ENCODE results near the gene ICAM2.
"Not testable (repeated sequence)": the region's sequence is repeated elsewhere in the genome, so short reads cannot be mapped to it uniquely, and the experiment has no call there.

The ICAM2 gene

DNA sequence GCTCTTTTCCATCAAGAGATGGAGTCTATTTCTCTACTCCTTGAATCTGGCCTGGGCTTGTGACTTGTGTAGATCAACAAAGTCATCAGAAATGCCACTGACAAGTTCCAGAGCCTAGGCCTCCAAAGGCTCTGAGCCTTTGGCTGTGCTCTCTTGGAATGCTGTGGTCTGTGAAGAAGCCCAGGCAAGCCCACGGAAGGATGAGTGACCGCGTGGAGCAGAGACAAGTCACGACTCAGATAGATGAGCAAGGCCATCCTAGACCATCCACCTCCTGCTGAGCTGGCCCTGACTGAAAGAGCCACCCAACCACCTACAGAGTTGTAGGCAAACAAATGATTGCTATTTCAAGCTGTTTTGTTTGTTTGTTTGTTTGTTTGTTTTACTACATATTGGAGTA is 11.6 kb upstream of the ICAM2 start:
- Mint-ChIP-seq H3K9me3 (no peaks in the 10 kb centered on the region), H3K4me1 (ENCODE audit: low read depth) (peaks cover 13% of the 10 kb centered on the region), H3K36me3 (ENCODE audit: low read depth) (no peaks in the 10 kb centered on the region), H3K4me3 (no peak overlapping the region), H3K27me3 (no peaks in the 10 kb centered on the region), H3K27ac (no peak overlapping the region)

DNA sequence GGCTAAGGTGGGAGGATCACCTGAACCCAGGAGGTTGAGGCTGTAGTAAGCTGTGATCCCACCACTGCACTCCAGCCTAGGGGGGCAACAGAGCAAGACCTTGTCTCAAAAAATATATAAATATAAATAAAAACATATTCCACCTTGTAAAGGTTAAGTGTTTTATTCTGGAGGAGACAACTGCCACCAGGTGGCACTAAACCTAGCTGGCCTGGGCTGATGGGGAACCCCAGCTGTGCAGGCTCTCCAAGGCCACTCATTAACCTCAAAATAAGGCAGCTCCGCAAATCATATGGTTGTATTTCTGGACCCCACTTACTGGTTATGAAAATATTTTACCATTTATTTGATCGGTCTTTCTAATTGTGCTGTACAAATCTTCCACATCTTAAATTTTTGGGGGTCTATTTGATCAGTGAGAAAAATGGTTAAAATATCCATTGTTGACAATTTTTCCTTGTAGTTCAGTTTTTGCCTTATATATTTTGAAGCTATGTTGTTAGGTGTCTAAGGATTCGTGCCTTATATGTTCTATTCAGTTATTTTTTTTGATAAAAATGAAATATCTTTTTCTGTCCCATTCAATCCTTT is 8.5 kb upstream of the ICAM2 start:
- Mint-ChIP-seq H3K27ac (no peak overlapping the region), H3K4me1 (ENCODE audit: low read depth) (peaks cover 35% of the 10 kb centered on the region), H3K36me3 (ENCODE audit: low read depth) (no peaks in the 10 kb centered on the region), H3K4me3 (no peak overlapping the region), H3K27me3 (no peaks in the 10 kb centered on the region), H3K9me3 (no peaks in the 10 kb centered on the region)

DNA sequence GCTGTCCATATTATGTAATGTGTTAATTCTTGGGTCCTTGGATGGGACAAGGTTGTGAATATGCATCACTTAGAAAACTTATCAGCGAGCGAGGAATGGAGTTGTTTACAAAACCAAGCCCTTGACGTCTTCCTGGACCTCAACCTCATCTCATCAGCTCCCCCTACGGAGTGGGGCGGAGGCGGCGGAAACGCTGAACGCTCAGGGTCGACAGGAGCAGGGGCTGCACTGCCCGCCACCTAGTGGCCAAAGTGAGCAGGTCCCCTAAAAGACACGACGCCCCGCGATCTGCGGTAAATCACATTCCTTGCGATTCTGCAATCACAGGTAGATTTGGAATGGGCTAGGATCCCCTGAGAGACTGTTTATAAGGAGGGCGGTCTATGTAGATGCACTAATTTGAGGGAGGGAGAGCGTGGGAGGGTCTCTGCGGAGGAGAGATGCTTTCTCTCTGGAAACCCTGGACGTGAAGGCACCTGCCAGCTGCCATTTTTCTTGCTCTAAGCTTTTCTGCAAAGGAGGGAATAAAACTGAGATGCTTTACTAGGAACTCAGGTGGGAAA is 5.4 kb upstream of the ICAM2 start:
- Mint-ChIP-seq H3K4me3 (peak overlapping the region; percentile 73), H3K9me3 (no peaks in the 10 kb centered on the region), H3K27ac (peak overlapping the region; percentile 89), H3K36me3 (ENCODE audit: low read depth) (no peaks in the 10 kb centered on the region), H3K27me3 (no peaks in the 10 kb centered on the region), H3K4me1 (ENCODE audit: low read depth) (peaks cover 67% of the 10 kb centered on the region)

- H3K27ac Mint-ChIP-seq: peak overlapping the region; percentile 89
- peaks cover 73% of the 10 kb centered on the region for H3K4me1 Mint-ChIP-seq (ENCODE audit: low read depth)
- H3K36me3 Mint-ChIP-seq (ENCODE audit: low read depth): no peaks in the 10 kb centered on the region
- no peaks in the 10 kb centered on the region for H3K27me3 Mint-ChIP-seq
- no peaks in the 10 kb centered on the region for H3K9me3 Mint-ChIP-seq
- H3K4me3 Mint-ChIP-seq: peak overlapping the region; percentile 73
Measured at GRCh38 chr17:64024781-64025731, 4.6 kb upstream of the ICAM2 start.

DNA sequence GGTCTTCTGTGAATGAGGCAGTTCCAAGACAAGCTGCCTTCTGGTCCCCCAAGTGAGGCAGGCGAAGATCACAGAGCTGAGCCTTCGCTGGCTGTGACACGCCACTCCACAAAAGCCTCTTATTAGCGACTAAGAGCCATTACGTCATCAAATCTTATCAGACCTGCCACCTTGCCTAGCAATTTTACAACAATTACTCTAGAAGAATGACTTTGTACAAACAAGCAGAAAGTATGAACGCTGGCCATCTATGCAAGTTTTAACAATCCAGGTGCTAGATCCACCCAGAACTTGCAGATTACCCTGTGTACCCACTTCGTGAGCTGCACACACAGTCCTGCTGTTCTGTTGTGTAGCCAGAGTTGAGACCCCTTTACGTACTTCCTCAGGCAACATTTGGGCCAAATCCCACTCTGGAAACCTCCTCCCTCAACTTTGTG is 3.8 kb upstream of the ICAM2 start:
- H3K9me3 Mint-ChIP-seq: no peaks in the 10 kb centered on the region
- H3K27me3 Mint-ChIP-seq: no peaks in the 10 kb centered on the region
- H3K4me1 Mint-ChIP-seq (ENCODE audit: low read depth): peaks cover 77% of the 10 kb centered on the region
- peak overlapping the region; percentile 89 for H3K27ac Mint-ChIP-seq
- H3K4me3 Mint-ChIP-seq: no peak overlapping the region
- H3K36me3 Mint-ChIP-seq (ENCODE audit: low read depth): no peaks in the 10 kb centered on the region

DNA sequence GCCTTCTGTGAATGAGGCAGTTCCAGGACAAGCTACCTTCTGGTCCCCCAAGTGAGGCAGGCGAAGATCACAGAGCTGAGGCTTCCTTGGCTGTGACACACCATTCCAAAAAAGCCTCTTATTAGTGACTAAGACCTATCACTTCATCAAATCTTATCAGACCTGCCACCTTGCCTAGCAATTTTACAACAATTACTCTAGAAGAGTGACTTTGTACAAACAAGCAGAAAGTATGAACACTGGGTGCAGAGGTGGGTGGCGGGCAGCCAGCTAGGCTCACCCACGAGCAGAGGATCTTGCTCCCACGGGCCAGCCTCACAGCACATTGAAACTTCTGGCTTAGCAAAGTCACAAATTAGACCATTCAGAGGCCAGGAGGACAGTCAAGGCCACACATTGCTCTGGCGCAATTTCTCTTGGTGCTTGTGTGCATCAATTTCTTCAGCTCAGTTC is 2.2 kb upstream of the ICAM2 start:
- H3K36me3 Mint-ChIP-seq (ENCODE audit: low read depth): peaks cover 4% of the 10 kb centered on the region
- H3K27me3 Mint-ChIP-seq: no peaks in the 10 kb centered on the region
- no peak overlapping the region for H3K4me3 Mint-ChIP-seq
- no peaks in the 10 kb centered on the region for H3K9me3 Mint-ChIP-seq
- H3K4me1 Mint-ChIP-seq (ENCODE audit: low read depth): peaks cover 82% of the 10 kb centered on the region
- H3K27ac Mint-ChIP-seq: peak overlapping the region; percentile 100

- Mint-ChIP-seq H3K27ac (peak overlapping the region; percentile 100), H3K4me1 (ENCODE audit: low read depth) (peaks cover 89% of the 10 kb centered on the region), H3K4me3 (peak overlapping the region; percentile 100)
- H3K9me3 Mint-ChIP-seq; H3K36me3 Mint-ChIP-seq (ENCODE audit: low read depth); H3K27me3 Mint-ChIP-seq: not testable (repeated sequence)
Measured at GRCh38 chr17:64019551-64019961, 877 bp downstream of the ICAM2 start.

DNA sequence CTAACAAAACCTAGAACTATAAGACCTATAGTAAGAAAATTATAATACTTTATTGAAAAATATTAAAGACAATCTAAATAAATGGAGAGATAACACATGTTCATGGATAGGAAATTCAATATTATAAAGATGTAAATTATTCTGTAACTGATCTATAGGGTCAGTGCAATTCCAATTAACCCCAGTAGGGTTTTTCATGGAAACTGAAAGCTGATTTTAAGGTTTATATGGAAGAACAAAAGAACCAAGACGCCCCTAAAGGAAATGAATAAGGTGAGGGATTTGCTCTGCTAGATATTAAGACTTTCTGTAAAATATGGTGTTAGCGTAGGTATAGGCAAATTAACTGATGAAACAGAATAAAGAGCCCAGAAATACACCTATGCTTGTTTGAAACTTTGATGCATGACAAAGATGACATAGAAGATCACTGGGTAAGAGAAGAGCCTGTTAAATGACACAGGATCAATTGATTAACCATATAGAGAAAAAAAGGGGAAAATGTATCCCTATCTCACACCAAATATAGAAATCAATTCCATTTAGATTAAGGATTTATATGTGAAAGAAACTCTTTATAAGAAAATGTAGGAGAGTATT is 3.0 kb downstream of the ICAM2 start:
- H3K36me3 Mint-ChIP-seq (ENCODE audit: low read depth): peaks cover 11% of the 10 kb centered on the region
- peaks cover 88% of the 10 kb centered on the region for H3K4me1 Mint-ChIP-seq (ENCODE audit: low read depth)
- no peaks in the 10 kb centered on the region for H3K9me3 Mint-ChIP-seq
- peak overlapping the region; percentile 90 for H3K27ac Mint-ChIP-seq
- peak overlapping the region; percentile 100 for H3K4me3 Mint-ChIP-seq
- no peaks in the 10 kb centered on the region for H3K27me3 Mint-ChIP-seq

DNA sequence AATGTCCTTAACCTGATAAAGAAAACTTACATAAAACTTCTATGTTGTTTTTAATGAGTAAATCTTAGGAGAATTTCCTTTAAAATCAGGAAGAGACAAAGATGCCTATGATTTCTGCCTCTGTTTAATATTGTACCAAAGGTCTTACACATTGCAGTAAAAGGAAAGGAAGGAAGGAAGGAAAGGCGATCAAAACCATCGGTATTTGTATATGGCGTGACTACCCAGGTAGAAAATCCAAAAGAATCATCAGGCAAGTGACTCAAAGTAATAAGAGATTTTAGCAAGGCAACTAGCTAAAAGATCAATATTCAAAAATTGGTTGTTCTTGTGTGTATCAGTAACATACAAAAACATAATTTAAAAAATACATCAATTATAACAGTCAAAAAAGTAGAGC is 3.5 kb downstream of the ICAM2 start:
- Mint-ChIP-seq H3K9me3 (no peaks in the 10 kb centered on the region), H3K27ac (peak overlapping the region; percentile 93), H3K4me3 (peak overlapping the region; percentile 100), H3K4me1 (ENCODE audit: low read depth) (peaks cover 84% of the 10 kb centered on the region), H3K36me3 (ENCODE audit: low read depth) (peaks cover 11% of the 10 kb centered on the region), H3K27me3 (no peaks in the 10 kb centered on the region)

- Mint-ChIP-seq H3K27me3 (no peaks in the 10 kb centered on the region), H3K9me3 (no peaks in the 10 kb centered on the region), H3K36me3 (ENCODE audit: low read depth) (peaks cover 18% of the 10 kb centered on the region), H3K4me1 (ENCODE audit: low read depth) (peaks cover 84% of the 10 kb centered on the region), H3K27ac (peak overlapping the region; percentile 93), H3K4me3 (peak overlapping the region; percentile 100)
Measured at GRCh38 chr17:64016231-64016784, 4.1 kb downstream of the ICAM2 start.

DNA sequence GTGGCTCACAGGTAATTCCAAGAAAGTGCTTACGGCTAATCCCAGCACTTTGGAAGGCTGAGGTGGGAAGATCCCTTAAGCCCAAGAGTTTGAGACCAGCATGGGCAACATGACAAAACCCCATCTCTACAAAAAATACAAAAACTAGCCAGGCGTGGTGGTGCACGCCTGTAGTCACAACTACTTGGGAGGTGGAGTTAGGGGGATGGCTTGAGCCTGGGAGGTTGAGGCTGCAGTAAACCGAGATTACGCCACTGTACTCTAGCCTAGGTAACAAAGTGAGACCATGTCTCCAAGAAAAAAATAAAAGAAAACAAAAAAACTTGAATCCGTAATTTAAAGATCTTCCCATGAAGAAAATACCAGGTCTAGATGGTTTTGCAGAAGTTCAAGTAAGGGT is 5.0 kb downstream of the ICAM2 start:
- Mint-ChIP-seq H3K9me3 (no peaks in the 10 kb centered on the region), H3K36me3 (ENCODE audit: low read depth) (peaks cover 27% of the 10 kb centered on the region), H3K27me3 (no peaks in the 10 kb centered on the region), H3K27ac (peak overlapping the region; percentile 93), H3K4me1 (ENCODE audit: low read depth) (peaks cover 84% of the 10 kb centered on the region), H3K4me3 (peak overlapping the region; percentile 71)

DNA sequence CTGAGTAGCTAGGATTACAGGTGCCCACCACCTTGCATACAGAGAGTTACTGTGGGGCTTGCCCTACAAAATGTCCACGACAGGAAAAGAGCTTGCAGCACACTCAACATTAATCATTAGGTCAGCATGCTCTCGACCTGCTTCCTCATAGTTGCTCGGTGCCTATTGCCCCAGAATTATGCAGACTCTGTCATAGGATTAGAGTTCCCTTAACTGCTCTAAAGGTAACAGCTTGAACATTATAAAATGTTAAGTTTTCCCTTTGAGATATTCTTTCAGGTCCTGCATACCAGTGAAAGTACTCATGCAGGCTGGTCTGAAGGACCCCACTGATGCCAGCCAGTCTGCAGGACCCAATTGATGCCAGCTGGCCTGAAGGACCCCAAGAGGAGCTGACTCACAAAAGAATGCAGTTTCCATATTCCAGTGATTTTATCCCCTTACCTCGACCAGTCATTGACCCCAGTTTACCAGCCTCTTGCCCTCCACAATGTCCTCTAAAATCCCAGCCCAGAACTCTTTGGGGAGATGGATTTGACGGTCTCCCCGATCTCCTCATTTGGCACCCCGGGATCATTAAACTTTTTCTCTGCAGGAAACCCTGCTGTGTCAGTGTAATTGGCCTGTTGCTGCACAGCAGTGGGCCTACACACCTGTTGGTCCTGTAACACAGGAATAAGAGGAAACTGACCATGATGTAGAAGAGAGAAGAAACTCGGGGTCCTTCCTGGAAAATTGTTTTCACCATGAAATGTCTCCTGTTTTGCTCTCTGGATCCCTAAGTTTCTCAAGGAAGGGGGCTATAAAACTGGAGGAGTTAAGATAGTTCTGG is 10.6 kb downstream of the ICAM2 start:
- H3K27ac Mint-ChIP-seq: peak overlapping the region; percentile 29
- peaks cover 76% of the 10 kb centered on the region for H3K4me1 Mint-ChIP-seq (ENCODE audit: low read depth)
- H3K36me3 Mint-ChIP-seq (ENCODE audit: low read depth): peaks cover 27% of the 10 kb centered on the region
- H3K4me3 Mint-ChIP-seq: no peak overlapping the region
- no peaks in the 10 kb centered on the region for H3K9me3 Mint-ChIP-seq
- no peaks in the 10 kb centered on the region for H3K27me3 Mint-ChIP-seq

- H3K27ac Mint-ChIP-seq: peak overlapping the region; percentile 29
- no peaks in the 10 kb centered on the region for H3K27me3 Mint-ChIP-seq
- H3K36me3 Mint-ChIP-seq (ENCODE audit: low read depth): peaks cover 32% of the 10 kb centered on the region
Measured at GRCh38 chr17:64008830-64009229, 11.6 kb downstream of the ICAM2 start.

GRCh38 chr17:64008346-64008745 is 12.1 kb downstream of the ICAM2 start:
- Mint-ChIP-seq H3K27me3 (no peaks in the 10 kb centered on the region), H3K27ac (no peak overlapping the region), H3K4me3 (no peak overlapping the region), H3K9me3 (no peaks in the 10 kb centered on the region), H3K4me1 (ENCODE audit: low read depth) (peaks cover 61% of the 10 kb centered on the region), H3K36me3 (ENCODE audit: low read depth) (peaks cover 37% of the 10 kb centered on the region)

More at GRCh38 chr17:64008830-64009229, 11.6 kb downstream of the ICAM2 start:
- Mint-ChIP-seq H3K9me3 (no peaks in the 10 kb centered on the region), H3K4me1 (ENCODE audit: low read depth) (peaks cover 66% of the 10 kb centered on the region), H3K4me3 (no peak overlapping the region)

All from stimulated activated naive CD8-positive, alpha-beta T cell treated with anti-CD3 and anti-CD28 coated beads, Interleukin-15, Interleukin-2, amounts not matched to agents 100 ng/mL and 50 ng/mL, for 24 hours (primary cell).